HG03095 (cell line): ENCODE measurements around the gene RNLS.

Experiments
- ATAC-seq: cut with Tn5 transposase; IDR thresholded peaks from one replicate; pipeline ENCODE4 v1.9.1; 2021; ENCODE audit warnings: moderate library complexity; ENCODE audit not compliant: unreplicated experiment

RNLS gene

DNA sequence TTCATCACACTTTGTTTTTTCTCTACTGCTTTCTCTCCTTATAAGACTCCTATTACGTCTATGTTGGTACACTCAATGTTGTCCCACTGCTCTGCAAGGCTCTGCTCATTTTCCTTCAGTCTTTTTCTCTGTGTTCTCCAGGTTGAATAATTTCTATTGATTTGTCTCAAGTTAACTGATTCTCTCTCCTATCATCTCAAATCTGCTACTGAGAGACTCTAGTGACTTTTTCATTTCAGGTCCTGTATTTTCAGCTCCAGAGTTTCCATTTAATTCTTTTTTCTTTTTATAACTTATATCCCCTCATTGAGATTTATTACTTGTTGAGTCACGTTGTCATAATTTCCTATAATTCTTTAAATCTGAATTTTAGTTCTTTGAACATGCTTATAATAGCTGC, 100.9 kb downstream of the RNLS start:
- ATAC-seq: no peak

- no peak for ATAC-seq
These were observed 104.9 kb downstream of the RNLS start for GRCh38 chr10:88478256-88478655.

DNA sequence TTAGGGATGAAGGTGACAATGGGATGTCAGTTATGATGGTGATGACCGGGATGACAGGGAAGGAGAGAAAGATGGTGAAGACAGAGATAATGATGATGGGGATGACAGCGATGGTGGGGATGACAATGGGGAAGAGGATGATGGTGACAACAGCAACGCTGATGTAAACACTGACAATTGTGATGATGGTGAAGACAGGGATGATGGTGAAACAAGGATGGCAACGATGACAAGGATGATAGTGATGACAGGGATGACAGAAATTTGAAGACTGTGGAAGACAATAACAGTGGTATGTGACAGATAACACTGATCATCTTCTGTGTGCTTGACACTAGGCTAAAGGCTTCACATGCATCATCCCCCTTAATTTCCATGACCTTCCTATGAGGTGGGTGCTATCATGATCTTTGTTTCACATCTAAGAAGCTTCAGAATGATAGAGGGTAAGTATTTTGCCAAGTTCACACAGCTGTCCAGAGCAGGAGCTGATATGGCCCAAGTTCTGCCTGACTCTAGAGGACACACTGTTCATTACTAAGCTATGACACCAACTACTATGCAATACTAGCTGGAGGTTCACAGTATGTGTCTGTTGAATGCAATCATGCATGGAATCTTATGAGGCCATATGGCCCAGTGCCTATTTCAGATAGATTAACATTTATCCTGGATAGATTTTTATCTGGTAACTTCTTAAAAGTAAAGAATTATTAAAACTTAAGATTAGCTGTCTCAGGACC, 105.6 kb downstream of the RNLS start:
- ATAC-seq: no peak

DNA sequence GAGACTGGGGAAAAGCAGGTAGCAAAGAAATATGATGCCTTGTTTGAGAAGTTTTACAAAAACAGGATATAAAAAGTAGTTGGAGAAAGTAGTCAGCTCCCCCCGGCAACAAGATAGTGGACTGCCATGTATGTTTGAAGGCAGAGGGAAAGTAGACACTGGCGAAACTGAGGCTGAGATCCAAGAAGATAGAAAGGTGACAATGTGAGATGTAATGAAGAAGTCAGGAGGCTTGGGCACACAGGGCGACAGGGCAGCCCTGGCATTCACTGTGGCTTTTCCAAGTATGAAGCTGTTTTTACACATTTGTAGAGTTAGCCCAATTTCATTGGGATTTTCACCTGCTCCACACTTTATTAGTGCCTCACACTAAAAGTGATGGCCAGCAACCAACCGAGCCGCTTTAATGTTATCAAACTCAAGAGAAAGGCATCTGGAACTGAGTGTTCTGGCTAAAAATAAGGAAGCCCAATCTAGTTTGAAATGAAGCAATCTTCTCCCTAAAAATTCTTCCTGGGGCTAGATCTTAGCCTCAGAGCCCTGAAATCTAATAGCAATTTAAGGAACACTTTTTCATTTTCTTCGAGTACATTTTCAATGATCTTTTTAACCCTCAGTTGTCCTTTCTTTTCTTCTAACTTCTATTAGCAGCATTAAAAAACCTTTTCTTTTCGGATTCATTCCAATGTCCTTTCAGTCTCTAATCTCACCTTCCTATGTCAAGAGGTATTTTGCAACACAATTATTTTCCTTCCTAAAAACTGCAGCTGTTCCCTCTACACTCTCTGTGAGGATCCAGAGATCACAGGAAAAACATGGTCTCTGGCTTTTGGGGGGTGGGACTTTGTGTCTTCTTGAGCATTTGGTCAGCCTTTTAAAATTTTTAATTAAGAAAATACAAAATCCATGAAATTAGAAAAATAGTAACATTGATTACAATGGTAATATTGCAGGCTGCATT, 108.0 kb downstream of the RNLS start:
- ATAC-seq: no peak

GRCh38 chr10:88473989-88474883, 108.9 kb downstream of the RNLS start:
- ATAC-seq: no peak

DNA sequence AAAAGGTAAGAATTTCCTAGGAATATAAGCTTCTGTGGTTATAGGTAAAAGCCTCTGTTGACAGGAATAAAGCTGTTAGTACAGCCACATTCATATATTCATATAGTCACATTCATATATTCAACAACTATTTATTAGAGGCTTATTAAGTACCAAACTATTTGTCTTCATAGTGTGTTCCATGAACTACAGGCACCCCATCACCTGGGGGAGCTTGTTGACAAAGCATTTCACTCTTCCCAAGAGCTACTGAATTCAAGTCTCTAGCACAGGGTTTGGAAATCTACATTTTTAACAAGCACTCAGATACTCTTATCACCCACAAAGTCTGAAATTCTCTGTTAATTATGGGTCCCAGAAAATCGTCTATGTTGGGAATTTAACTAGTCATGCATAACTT, 110.6 kb downstream of the RNLS start:
- ATAC-seq: no peak

DNA sequence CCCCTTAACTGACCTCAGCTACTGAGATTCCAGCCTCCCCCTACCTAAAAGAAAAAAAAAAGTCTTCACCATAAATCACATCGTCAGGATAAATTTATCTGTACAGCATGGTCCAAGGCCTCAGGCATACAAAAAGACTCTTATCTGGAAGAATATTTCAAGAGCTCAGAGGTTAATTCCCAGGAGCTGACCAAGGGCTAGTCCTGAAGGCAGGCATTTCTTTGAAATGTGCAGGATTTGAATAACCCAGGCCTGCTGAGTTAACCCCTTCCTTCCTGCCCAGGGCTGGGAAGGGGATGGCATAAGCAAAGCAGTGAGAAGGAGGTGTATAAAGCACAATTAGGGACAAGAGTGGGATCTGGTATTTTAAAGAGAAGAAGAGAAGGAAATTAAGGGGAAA, 111.2 kb downstream of the RNLS start:
- ATAC-seq: no peak

DNA sequence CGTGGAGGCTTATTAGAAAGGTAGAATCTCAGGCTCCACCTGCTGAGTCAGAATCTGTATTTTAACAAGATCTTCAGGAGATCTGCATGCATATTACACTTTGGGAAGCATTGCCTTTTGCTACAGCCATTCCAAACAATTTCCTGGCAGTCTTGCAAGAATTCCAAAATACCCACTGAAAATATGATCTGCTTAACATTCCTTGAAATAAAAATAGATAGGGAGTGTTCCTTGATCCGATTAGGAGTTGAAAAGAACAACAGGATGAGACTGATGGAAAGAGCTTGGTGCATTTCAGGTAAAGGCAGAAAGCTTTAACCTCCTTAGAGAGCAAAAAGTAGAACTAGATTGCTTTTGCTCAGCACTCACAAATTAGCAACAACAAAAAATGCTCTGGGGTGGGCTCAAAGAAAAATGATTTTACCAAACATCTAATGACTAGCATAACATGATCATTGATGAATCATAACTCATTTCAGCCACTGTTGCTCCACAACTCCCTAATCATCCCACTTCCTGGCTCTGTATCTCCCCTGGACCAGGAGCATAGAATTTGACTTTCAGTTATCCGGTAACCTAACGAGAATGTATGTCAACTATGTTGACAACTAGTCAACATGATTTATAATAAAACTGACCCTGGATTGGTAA, 115.2 kb downstream of the RNLS start:
- no peak for ATAC-seq

GRCh38 chr10:88466786-88467185, 116.3 kb downstream of the RNLS start:
- no peak for ATAC-seq

DNA sequence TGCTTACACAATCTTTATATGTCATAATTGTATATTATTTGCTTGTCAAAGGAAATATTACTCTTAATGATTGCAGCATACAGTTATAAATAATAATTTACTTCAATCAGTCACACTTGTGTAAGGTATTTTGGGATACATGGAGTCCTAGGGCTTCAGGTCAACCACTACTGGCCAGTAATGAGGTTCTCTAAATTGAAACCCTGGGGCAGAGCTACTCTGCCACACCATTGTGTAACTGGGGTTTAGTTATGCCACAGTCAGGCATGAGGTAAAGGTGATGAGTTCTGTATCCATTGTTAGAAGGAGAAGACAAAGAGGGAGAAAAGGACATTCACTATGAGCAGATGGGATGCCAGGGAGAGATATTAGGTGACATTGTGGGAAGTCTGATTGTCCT, 117.4 kb downstream of the RNLS start:
- no peak for ATAC-seq

DNA sequence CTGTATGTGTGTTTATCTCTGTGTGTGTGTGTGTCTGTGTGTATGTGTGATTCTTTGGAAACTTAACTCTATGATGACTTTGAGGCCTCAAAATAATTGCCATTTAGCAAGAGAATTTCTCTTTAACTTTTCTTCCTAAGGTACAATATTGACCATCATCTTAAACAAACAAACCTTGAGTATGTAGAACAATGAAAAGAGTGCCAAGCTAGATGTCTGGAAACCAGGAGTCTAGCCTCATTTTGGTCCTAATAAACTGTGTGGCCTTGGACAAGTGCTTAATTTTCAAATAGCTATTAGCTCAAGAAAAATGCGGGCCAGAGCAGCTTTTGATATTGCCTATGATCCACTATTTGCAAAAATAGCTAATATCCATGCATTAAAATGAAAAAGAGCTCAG, 119.3 kb downstream of the RNLS start:
- no peak for ATAC-seq

- ATAC-seq: no peak
These were observed 121.7 kb downstream of the RNLS start for GRCh38 chr10:88461426-88461825.

DNA sequence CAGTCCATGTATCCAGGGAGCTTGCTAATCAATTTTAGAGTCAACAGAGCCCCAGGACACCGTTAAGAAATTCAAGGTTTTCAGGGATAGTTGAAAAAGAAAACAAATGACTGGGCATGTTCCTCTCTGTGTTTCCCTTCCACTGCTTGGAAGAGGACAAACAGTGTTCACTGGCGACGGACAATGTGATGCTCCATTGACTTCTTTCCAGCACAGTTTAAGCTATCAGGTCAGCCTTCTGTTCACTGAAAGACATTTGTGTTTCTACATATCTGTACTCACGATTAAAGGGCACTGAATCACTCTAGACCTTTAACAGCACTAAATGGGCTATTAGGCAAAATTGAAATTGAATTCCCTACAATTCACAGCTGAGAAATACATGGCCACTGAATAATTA, 123.6 kb downstream of the RNLS start:
- ATAC-seq: no peak

DNA sequence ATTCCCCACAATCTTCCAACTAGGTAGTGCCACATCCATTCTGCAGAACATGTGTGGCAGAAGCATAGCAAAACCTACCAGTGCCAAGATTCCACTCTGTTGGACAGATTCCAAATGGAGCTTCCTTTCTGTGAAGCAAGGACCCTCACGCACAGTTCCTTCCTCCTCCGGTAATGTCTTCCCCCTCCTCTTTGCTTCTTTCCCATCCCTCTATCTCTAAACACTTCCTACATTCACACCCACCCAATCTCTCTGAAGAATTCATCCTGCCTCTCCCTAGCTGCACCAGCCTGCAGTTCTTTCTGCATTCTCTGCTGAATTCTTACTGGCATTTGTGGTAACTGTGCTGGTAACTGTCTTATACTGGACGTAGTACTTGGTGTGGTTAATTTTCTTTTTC, 124.9 kb downstream of the RNLS start:
- ATAC-seq: no peak

- no peak for ATAC-seq
These were observed 125.5 kb downstream of the RNLS start for GRCh38 chr10:88457660-88458059.

DNA sequence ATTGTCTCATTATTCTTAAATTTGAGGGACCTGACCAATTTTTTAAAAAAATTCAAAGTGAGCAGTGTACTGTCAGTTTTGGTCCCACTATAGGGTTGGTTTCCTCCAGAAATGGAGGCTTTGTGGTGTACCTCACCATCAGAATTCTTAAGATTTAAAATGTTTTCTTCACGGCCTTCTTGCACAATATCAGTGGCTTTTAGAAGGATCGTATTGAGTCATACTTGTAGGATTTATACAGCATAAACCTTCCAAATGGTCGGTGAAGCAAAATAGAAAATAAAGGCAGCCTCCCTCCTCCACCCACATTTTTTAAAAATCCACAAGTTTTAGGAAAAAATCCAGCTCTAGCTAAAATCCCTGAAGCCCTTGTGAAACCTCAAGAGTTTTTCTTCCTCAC, 126.4 kb downstream of the RNLS start:
- ATAC-seq: no peak

DNA sequence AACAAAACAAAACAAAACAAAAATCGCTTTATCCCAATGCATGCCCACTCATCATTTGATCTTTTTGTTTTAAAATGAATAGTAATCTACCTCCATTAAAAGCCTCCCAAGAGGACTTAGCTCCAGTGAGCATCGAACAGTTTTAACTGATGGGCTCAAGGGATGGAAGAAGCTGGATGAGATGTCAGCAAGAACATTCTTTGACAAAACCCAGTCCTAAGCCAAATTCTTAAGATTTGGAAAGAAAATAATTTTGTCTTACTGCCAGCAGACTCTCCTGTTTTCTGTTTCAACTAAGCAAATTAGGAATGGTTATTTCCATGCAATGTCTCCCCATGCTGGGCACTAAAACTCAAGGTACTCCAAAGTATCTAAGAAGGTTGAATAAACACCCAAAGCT, 127.3 kb downstream of the RNLS start:
- no peak for ATAC-seq

DNA sequence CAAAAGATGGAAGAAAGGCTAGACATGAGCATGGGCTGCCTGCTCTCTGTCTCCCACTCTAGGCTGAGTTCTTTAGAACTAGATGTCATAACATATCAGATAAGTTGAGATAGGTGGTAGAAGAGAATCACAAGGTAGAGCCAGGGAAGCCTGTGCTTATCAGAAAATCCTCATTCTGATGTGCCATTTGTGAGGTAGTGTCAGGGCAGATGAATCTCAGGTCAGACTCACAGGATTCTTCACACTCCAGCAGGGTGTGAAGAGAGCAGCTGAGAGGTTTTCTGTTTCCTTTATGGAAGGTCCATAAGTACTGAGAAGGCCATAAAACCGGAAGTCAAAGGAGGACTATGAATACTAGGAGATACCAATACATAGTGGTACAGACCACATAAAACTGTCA, 132.9 kb downstream of the RNLS start:
- ATAC-seq: no peak

DNA sequence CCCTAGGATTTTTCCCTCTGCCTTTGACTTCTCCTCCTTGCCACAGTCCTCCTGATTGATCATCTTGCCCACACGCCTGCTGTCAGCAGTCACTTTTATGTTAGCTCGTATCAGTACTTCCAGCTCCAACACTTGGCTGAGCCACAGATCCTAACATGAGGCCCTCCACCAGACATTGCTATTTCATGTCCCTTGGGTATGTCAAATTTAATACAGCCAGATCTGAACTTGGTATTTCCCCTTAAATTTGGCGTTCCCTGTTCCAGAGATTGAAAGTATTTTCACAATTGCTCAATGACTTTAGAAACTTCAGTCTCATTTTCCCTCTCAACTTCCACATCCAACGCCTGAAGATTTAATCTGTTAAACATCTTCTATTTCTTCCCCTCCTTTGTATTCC, 140.4 kb downstream of the RNLS start:
- ATAC-seq: no peak

GRCh38 chr10:88440541-88440940, 142.6 kb downstream of the RNLS start:
- no peak for ATAC-seq

GRCh38 chr10:88439932-88440331, 143.2 kb downstream of the RNLS start:
- ATAC-seq: no peak
